EH (cell line): Measurements from ENCODE around the gene LCN1.
"Not testable (repeated sequence)": the region's sequence is repeated elsewhere in the genome, so short reads cannot be mapped to it uniquely, and the experiment has no call there.

Experiments used
- DNase-seq: peaks from one replicate; pipeline ENCODE4 v3.0.0-alpha.2; 2015; ENCODE audit warnings: low read depth

LCN1 gene

DNA sequence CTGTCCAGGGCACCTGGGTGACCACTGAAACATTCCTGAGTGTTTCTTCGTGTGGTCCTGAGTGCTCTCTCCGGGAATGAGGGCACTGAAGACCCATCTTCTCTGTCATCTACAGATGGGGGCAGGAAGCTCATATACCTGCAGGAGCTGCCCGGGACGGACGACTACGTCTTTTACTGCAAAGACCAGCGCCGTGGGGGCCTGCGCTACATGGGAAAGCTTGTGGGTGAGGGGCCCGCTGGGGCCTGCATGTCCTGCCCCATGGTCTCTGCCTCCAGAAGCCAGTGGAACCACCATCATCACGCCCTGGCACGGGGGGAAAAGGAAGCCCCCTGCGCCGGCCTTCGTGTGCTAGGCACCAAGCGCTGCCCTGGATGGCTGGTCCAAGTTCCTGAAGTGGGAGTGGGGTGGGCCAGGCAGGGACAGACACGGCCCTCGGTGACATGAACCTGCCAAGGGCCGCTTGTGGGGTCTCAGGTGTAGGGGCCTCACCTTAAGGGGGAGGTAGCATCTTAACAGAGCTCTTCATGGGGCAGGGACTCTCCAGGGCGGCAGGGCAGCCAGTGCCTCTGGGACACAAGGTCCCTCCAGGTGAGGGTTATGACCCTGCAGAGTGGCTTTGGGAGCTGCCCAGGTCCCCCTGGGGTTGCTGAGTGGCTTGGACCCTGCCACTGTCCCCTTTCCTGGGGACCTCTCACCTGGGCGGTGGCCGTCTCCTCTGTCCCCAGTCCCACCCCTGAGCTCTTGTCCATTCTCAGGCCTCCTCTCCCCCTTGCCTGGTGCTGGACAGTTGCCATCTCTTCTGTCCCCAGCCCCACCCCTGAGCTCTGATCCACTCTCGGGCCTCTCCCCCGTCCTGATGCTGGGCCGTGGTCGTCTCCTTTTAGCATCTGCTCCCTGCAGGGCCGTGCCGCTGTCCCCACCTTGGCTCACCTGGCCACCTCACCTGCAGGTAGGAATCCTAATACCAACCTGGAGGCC lies 26.8 kb downstream of the LCN1 start:
- no peak for DNase-seq

DNA sequence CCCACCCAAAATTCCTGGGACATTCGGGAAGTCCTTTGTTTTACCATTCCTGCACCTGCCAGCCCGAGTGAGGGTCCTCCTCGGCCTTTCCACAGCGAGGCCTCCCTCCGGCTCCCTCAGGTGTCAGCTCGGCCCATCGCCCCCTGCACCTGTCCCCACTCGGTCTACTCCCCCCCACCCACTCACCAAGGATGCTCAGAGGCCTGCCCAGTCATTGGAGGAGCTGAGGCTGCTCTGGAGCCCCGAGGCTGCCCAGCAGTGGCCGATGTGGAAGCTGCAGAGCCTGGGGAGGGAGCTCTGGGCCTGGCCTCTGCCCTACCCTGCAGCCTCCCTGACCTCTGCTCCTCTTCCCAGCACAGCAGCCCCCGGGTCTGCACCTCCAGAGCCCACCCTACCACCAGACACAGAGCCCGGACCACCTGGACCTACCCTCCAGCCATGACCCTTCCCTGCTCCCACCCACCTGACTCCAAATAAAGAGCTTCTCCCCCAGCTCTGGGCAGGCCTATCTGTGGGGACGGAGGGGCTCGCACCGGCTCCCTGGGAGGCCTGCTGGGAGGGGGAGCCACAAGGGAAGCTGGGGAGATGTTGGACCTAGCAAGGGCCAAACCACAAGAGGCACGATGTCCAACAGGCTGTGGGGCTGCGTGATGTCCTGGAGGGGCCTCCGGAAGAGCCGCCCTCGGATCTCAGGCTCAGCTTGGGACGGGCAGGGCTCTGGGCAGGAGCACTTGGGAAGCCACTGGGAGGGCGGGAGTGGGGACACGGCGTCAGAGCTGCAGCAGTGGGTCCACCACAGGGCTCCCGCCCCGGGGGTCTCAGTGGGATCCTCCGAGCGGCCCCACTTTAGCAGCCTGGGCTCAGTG lies 28.5 kb downstream of the LCN1 start:
- DNase-seq: not testable (repeated sequence)

GRCh38 chr9:135550344-135550918 lies 29.2 kb downstream of the LCN1 start:
- no peak for DNase-seq

DNA sequence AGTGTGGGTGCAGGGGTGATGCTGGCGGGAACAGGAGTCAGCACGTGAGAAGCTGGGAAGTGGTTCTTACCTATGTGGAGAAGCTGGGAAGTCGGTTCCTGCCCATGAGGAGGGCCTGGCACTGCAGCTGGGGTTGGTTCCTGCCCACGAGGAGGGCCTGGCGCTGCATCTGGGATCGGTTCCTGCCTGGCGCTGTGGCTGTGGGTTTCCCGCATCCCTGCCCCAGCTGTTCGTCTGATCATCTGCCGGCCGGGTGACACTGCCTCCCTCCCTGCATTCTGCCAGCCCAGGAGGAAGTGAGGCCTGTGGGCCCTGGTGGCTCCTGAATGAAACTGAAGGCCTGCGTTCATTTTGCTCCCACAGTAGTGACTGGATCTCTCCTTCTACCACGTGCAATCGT lies 29.8 kb downstream of the LCN1 start:
- DNase-seq: no peak

DNA sequence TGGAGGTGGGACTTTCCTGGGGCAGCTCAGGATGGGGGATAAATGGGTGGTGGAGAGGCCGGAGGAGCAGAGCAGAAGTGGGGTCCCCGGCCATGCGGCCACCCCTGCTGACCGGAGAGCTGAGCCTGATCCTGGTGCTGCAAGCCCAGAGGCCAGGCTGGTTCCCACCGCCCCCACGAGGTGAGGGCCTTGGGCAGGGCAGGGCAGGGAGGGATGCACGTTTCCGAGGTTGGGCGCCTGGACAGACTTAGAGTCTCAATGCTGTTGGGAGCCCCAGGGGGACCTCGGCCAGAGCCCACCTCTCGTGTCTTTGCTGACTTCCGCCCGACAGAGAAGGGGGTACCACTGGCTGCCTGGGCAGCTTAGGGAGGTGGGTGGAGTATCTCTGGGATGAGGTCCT lies 30.2 kb downstream of the LCN1 start:
- no peak for DNase-seq

GRCh38 chr9:135552021-135552697 lies 30.9 kb downstream of the LCN1 start:
- no peak for DNase-seq

- no peak for DNase-seq
These were observed 31.5 kb downstream of the LCN1 start for GRCh38 chr9:135552698-135553171.

DNA sequence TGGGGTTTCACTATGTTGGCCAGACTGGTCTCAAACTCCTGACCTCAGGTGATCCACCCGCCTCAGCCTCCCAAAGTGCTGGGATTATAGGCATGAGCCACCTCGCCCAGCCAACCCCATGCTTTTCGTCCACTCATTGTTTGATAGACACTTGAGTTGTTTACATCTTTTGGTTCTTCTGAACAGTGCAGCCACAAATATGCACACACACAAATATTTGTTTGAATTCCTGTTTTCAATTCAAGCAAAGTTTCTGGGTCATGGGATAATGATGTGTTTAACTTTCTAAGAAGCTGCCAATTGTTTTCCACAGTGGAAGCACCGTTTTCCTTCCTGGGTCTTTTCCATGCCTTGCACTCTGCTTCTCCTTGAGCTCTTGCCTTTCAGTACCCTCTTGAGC lies 33.5 kb downstream of the LCN1 start:
- no peak for DNase-seq

GRCh38 chr9:135555203-135555602 lies 34.0 kb downstream of the LCN1 start:
- no peak for DNase-seq

DNA sequence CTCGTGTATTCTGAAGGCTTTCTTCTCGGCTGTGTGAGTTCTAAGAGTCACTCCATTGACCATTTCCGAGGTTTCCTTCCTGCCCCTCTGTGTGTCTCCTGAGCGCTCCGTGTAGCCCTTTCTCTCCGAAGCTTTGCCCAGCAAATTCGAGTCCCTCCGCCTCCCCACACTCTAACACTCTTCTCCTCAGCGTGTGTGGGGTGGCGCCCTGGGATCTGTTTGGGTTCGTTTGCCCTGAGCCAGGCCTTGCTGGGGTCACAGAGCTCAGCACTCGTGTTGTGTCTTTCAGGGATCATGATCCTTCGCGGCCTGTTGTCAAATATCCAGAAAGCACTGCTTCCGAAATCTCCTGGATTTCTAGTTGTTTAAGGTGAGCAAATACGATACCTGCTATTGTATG lies 34.7 kb downstream of the LCN1 start:
- DNase-seq: no peak

GRCh38 chr9:135559606-135560005 lies 38.4 kb downstream of the LCN1 start:
- DNase-seq: no peak

GRCh38 chr9:135561391-135562234 lies 40.4 kb downstream of the LCN1 start, which contains the start of gene PAEP:
Gene PAEP, plus strand, starts transcription at chr9:135561756.
- no peak for DNase-seq

DNA sequence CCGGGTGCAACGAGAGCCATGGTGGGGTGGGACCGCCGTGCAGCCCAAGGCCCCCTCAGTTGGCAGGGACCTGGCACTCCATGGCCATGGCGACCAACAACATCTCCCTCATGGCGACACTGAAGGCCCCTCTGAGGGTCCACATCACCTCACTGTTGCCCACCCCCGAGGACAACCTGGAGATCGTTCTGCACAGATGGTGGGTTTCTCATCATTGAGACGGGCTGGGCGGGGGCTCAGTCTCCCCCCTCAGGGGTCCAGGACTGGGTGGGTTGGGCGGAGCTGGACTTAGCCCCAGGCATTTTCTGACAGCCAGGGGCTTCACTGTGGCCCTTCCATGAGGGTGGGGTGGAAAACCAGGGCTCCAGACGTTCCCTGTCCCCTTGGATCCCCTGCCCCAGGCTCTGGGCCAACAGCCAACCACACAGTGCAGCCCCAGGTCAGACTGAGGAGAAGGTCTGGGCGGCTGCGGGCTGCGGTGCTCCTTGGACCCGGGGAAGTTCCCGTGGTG lies 41.0 kb downstream of the LCN1 start:
- DNase-seq: no peak

DNA sequence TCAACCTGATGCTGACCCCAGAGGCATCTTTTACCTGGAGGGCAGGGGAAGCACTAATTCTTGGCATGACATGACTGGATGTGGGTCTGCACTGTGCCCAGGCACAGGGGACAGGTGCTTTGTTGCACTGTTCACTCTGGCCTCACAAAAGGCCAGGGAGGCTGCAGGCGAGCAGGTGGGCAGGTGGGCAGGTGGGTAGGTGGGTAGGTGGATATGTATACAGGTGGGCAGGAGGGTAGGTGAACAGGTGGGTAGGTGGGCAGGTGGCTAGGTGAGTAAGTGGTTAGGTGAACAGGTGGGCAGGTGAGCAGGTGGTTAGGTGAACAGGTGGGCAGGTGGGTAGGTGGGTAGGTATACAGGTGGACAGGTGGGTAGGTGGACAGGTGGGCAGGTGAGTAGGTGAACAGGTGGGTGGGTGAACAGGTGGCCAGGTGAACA lies 41.8 kb downstream of the LCN1 start:
- no peak for DNase-seq

DNA sequence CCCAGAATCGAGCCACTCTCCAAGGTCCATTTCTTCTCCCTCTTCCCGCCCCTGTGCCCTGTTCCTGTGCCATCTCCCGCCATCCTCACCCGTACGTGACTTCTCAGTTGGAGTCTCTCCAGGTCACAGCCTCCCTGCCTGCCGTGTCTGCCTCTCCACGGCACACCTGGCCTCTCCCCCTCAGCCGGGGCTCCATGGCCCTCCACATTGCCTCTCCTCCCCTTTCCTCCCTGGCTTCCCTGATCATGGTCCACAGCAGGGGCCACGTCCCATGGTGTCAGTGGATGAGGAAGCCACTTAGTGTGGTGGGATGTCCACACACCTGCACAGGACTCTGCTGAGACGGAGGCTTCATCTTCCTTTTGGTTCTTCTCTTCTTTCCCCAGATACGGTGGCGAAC lies 42.6 kb downstream of the LCN1 start:
- no peak for DNase-seq

DNA sequence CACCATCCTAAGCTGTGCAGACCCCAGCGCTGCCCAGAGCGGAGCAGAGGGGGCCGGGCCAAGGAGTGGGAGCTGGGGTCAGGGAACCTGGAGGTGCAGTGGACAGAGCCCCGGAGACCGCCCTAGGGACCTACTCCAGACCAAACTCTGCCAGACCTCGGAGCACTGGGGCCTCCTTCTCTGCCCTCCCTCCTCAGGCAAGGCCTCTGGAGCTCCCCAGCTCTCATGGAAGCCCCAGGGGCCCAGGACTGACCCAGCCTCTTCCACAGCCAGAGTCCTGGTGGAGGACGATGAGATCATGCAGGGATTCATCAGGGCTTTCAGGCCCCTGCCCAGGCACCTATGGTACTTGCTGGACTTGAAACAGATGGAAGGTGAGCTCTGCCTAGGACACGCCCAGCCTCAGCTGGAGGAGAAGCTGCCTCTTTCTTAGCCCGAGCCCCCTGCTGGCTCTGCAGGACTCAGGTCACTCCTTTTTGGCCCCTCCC lies 43.9 kb downstream of the LCN1 start:
- no peak for DNase-seq

GRCh38 chr9:135565636-135566035 lies 44.4 kb downstream of the LCN1 start:
- DNase-seq: no peak

DNA sequence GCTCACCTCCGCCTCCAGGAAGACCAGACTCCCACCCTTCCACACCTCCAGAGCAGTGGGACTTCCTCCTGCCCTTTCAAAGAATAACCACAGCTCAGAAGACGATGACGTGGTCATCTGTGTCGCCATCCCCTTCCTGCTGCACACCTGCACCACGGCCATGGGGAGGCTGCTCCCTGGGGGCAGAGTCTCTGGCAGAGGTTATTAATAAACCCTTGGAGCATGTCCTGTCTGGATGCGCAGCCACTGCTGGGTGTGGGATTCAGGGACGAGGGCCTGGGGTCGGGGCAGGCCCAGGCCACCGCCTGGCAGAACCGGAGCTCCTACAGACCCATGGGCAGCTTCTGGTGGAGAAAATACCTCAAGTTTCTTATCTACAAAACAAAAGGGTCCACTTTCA lies 45.3 kb downstream of the LCN1 start:
- DNase-seq: no peak

DNA sequence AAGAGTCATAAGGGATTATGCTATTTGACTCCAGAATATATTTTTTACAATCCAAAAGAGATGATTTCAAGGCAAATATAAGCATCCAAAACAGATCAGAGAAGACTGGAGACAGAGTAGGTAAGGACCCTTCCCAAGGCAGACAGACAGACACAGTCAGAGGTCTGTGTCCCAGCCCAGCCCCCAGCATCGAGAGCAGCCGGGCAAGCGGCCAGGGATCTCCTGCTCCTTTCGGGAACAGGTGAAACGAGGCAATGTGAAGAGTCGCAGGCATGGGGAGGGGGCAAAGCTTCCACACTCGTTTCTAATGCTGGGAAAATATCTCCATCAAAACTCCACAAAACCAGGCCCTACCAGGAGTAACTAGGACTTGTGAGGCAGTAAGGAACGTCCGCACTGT lies 46.1 kb downstream of the LCN1 start:
- DNase-seq: no peak

DNA sequence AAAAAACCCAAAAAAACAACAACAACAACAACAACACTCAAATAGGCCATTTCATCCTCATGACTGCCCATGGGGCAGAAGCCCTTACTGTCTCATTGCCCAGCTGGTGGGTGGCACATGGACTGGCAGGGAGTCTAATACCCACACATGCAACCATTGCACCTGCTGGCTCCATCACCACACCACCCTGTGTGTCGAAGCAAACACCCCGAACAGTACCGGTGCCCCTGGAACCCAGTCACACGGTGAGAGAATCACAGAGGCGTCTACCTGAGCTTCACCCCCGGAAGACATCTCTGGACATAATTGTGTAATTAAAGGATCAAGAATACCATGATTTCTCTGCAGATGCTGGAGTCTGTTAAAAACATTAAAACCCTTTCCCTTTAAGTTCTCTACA lies 46.8 kb downstream of the LCN1 start:
- no peak for DNase-seq
